Peyer's patch (tissue), 4 donors: ENCODE data around the gene SUDS3.
"Not testable (repeated sequence)": the region's sequence is repeated elsewhere in the genome, so short reads cannot be mapped to it uniquely, and the experiment has no call there.

Source experiments
- CTCF ChIP-seq, 6 experiments: fragments of 450-650 bp in 4 of 6; fragments of 200-600 bp in 2 of 6; sonication (generic) in 1 of 6; IDR thresholded peaks; one replicate each; pipeline ENCODE4 v1.5.1; 2017 to 2019; ENCODE audit warnings: antibody characterized with exemption in 6 of 6, mild to moderate bottlenecking in 3 of 6, moderate library complexity in 1 of 6
- POLR2A ChIP-seq, 2 donors: fragments of 450-650 bp; IDR thresholded peaks; one replicate each; pipeline ENCODE4 v1.5.1; 2017; ENCODE audit warnings: antibody characterized with exemption in 2 of 2, mild to moderate bottlenecking in 2 of 2, moderate library complexity in 2 of 2

GRCh38 chr12:118408241-118408640 is 31.9 kb downstream of the SUDS3 start:
- not testable (repeated sequence) for TF ChIP-seq CTCF, POLR2A (IDR thresholded peaks at IDR 0.05)
